ENCODE data around the gene GHRL.
"Not testable (repeated sequence)": the region's sequence is repeated elsewhere in the genome, so short reads cannot be mapped to it uniquely, and the experiment has no call there.

Gene GHRL

GRCh38 chr3:10298064-10298463 lies 5.3 kb upstream of the GHRL start:
- DNase-seq, ATAC-seq: not testable (repeated sequence)

GRCh38 chr3:10294030-10294586 lies 1.4 kb upstream of the GHRL start:
- no peak for ATAC-seq

GRCh38 chr3:10291641-10292040 lies 1.1 kb downstream of the GHRL start:
- ATAC-seq = no peak
- DNase-seq = no peak

More at GRCh38 chr3:10294030-10294586, 1.4 kb upstream of the GHRL start:
- DNase-seq = no peak

DNA sequence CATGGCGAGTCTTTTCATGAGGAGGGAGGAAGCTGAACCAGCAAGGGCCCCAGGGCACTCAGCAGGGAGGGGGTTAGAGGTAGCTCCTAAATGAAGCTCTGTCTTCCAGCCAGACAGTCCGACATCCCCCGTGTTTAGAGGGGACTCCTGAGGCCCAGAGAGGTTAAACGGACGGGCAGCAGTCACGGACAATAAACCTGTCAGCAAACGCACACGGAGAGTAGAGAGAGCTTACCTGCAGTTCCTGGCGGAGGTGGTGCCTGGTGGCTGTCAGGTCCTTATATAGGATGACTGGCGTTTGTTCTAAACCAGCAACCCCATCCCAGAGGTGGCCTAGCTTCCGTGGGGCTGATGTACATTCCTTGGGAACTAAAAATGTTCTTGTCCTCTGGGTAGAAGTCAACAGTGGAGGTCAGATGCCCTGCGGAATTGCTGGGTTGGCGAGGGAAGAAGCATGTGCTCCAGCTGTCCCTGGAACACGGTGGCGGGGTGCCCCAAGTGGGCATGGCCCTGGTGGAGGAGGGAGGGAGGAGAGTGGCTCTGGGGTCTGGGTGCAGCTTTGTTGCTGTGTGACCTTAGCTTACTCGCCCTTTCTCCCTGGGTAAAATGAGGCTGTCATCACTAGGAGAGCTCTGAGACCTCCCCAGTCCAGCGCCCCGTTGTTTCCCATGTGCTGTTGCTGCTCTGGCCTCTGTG lies 2.1 kb downstream of the GHRL start:
- no peak for ATAC-seq
- no peak for DNase-seq

GRCh38 chr3:10289787-10290355 lies 2.9 kb downstream of the GHRL start:
- DNase-seq = no peak
- no peak for ATAC-seq

GRCh38 chr3:10289077-10289476 lies 3.7 kb downstream of the GHRL start:
- ATAC-seq = no peak
- DNase-seq = no peak

GRCh38 chr3:10288575-10288960 lies 4.2 kb downstream of the GHRL start:
- no peak for DNase-seq
- ATAC-seq = no peak

- ATAC-seq (no peak), DNase-seq (no peak)
These were observed 4.7 kb downstream of the GHRL start for GRCh38 chr3:10287936-10288574.

- no peak for DNase-seq
- no peak for ATAC-seq
These were observed 6.0 kb downstream of the GHRL start for GRCh38 chr3:10286596-10287295.

DNA sequence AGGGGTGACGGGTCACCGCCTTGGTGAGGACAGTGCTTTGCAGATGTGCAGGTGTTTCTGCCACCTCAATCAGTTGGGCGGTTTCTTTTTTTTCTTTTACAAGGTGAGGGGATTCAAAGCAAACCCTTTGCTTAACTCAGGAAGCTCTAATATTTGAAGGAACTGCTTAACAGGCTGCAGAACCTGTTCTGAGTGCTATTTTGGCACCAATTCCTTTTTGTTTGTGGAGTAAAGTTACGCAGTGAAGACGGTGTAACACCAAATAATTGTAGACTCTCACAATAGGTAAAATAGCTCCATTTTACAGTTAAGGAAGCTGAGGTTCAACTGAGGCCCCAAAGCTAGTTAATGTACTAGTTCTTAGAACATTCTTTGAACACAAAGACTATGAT lies 6.6 kb downstream of the GHRL start:
- ATAC-seq (no peak), DNase-seq (no peak)

GRCh38 chr3:10285272-10286132 lies 7.2 kb downstream of the GHRL start:
- no peak for DNase-seq
- ATAC-seq = no peak

DNA sequence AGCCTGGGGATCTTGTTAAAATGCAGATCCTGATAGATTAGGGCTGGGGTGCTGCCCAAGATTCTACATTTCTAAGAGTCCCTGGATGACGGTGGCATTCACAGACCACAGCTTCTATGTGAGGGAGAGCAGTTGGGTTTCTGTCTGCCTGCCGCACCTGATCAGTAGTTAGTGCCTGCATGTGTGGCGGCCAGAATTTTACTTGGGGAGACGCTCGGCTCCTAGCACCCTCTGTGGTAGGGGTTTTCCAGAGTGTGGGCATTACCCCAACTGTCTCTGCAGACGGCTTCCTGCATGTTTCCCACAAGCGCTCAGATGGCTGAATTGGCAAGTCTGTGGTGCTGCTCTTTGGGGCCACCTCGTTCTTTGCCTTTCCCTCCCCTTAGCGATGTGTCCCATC lies 8.3 kb downstream of the GHRL start:
- DNase-seq = peak; percentile 36
- ATAC-seq = peak; percentile 75

DNA sequence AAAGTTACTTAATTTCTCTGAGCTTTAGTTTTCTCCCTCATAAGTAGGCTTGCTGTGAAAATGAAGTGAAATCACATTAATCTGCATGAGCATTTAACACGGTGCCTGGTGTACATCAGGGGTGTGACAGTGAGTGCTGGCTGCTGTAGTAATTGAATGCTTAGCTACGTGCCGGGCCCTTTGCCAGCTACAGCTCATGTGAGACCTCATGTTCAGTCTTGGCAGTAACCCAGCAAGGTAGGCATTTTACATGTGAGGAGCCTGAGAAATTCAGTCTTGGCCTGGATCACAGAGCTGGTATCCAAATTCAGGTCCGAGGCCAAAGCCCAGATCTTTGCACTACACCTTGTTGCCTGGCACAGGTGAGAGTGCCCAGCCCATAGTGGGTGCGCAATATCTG lies 9.1 kb downstream of the GHRL start:
- ATAC-seq (no peak), DNase-seq (no peak)

- no peak for DNase-seq
- no peak for ATAC-seq
These were observed 10.8 kb downstream of the GHRL start for GRCh38 chr3:10281951-10282350.

- DNase-seq = no peak
- no peak for ATAC-seq
These were observed 12.2 kb downstream of the GHRL start for GRCh38 chr3:10280571-10280970.

GRCh38 chr3:10280177-10280529 lies 12.6 kb downstream of the GHRL start:
- ATAC-seq (no peak), DNase-seq (no peak)

DNA sequence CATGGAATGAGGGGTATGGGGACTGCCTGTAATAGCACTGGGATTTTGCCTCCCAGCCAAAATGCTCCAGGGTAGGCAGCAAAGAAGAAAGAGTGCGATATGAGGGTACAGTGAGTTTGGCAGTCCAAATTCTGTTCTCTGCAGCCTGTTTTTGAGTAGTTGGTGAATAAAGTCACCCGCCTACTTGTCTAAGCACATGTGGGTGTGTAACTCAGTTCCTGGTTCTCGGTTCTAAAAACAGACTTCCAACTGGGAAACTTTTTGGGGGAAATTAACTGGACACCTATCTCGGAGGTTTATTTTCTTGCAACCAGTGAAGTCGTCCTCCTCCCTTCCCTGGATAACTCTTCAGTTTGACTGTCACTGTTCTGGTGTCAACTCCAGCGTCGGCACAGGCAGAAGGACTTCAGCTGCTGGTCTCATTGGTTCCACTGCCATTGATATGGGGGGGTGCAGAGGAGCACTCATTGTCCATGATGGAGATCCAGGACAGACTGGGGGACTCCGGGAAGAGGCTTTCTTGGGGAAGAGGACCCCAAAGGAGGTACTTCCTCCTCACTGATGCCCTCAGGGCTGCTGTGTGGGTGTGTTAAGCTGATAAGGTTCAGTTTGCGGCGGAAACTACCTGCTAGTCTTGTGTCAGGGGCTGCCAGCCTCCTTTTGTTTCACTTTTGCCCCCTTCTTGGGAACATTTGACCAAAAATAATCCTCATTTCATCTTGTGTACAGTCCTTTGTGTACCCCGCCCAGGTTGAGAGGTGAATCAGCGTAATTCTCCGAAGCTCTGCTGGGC lies 13.2 kb downstream of the GHRL start:
- no peak for DNase-seq
- ATAC-seq = no peak

- no peak for ATAC-seq
- DNase-seq = no peak
These were observed 14.2 kb downstream of the GHRL start for GRCh38 chr3:10278501-10278900.

DNA sequence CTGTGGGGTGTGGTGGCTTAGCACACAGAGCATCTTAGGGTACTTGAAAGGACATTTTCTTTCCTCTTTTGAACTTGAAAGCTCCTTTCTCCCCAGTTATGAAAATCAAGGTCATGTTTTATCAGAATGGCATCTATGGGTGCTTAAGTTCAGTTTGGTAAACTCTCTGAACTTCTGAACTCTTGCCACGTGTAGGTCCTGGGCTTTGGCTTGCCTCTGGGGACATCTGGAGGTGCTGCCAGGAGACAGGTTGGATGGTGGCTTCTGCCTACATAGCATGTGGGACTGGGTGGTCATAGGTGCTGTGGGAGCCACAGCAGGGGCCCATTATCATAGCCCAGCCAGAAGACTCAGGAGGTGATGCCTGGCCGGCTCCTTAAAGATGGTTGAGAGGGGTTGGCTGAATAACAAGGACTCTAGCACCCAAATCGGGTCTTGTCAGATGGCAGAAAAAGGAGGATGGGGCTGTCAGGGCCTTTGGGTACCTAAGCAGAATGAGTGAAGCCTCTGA lies 15.6 kb downstream of the GHRL start:
- ATAC-seq (no peak), DNase-seq (no peak)

DNA sequence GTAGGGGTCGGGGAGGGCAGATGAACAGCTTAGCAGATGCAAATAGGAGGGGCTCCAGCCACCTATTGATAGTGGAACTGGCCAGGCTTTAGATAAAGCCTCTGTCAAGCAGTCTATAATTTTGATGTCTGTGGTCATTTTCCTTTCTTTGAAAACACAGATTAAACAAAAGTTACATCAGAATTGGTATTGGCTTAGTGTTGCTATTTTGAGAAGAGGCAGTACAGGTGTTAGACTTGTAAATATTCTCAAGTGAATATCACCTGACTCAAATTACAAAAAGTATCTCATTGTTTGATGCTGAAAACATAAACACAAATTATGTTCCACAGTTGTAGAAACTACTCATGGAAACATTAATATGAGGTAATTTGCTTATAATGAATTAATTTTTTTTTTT lies 18.1 kb downstream of the GHRL start:
- no peak for ATAC-seq
- DNase-seq = no peak
